NK-92 treated with Interleukin-12 subunit alpha and Interleukin-12 subunit beta, amount 100 ng/mL, for 24 hours (cell line): ENCODE measurements around the gene TMED1.
"Not testable (repeated sequence)": the region's sequence is repeated elsewhere in the genome, so short reads cannot be mapped to it uniquely, and the experiment has no call there.

Source experiments
- DNase-seq: peaks from one replicate; lab custom pipeline; 2025; lab: John Stamatoyannopoulos, UW

Gene TMED1

DNA sequence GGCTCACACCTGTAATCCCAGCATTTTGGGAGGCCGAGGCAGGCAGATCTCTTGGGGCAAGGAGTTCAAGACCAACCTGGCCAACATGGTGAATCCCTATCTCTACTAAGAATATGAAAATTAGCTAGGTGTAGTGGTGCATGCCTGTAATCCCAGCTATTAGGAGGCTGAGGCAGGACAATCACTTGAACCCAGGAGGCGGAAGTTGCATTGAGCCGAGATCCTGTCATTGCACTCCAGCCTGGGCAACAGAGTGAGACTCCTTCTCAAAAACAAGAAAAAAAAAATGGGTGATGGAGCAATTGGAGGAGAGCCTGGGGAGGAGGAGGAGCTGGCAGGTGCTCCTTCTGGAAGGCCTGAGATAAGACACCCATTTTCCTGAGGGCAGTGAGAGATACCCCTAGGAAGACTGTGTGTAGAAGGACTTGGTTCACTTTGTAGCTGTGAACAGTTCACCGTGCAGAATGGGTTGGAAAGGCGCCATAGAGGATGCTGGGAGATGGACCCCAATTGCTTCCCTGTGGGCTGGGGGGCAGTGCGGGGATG is 26.6 kb upstream of the TMED1 start:
- DNase-seq, result no peak

DNA sequence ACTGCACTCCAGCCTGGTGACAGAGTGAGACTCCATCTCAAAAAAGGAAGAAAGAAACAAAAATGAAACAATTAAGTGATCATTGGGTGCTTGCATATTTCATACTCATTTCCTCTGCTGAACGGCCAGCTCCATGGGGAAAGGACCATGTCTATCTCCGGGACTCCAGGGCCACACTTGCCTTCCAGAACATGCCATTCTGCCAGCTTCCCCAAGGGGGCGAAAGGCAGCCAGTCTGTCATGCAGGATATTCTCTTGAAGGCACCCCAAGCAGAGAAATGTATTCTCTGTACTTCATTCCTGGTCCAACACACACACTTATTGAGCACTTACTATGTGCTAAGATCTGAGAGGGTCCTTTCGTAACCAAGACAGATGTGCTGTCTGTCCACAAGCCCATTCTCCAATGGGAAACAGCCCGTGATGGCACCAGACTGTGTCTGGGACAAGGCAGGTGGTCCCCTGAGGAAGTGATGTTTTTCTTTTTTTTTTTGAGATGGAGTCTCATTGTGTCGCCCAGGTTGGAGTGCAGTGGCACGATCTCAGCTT is 25.2 kb upstream of the TMED1 start:
- DNase-seq, result peak; percentile 21

DNA sequence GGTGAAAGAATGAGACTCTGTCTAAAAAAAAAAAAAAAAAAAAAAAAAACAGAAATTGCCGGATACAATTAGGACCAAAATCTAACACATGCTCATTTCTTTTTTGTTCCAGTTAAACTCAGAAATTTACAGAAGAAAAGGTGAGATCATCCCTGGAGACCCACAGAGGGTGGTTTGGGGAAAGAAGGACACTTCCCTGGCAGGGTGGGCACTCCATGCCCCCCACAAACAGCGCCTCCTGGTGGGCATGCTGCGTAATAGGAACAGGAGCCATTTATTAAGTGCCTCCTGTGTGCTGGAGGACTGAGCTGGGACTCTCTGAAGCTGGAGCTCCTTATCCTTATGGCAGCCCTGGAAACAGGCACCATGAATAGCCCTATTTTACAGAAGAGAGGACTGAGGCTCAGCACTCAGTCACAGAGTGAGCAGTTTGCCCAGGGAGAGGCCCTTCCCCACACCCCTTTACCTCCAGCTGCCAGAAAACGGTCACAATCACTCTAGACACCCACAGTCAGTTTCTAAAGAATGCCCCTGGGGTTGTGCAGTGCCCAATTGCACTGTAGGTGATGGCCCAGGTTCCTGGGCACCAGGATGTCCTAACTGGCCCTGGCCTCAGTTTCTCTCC is 22.3 kb upstream of the TMED1 start:
- no peak for DNase-seq

DNA sequence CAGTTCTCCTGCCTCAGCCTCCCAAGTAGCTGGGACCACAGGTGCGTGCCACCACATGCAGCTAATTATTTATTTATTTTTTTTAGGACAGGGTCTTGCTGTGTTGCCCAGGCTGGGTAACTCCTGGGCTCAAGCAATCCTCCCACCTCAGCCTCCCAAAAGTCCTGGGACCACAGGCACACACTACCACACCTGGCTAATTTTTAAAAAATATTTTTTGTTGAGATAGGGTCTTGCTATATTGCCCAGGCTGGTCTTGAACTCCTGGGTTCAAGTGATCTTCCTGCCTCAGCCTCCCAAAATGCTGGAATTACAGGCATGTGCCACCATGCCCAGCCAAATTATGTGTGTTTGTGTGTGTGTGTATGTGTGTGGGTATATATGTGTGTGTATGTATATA is 20.9 kb upstream of the TMED1 start:
- not testable (repeated sequence) for DNase-seq

DNA sequence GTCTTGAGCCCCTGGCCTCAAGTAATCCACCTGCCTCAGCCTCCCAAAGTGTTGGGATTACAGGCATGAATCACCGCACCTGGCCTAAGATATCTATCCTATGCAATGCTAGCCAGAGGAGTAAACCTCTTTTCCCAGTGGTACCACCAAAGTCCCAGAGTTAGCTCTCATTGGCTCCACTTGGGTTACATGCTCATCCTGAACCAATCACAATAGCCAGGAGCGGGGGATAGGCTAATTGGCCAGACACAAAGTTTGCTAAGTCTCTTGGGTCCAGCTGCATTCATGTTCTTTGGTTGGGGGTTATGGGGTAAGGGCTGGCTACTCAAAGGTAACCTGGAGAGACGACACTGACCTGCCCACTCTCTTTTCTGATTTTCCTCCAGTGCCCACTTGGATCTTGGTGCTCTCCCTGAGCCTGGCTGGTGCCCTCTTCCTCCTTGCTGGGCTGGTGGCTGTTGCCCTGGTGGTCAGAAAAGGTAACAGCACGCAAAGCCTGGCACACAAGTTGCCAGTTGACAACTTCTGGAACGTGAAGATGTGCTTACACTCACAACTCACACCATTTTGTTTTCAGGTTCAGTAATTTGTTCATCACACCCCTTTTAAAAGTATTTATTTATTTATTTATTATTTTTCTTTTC is 20.0 kb upstream of the TMED1 start:
- no peak for DNase-seq

DNA sequence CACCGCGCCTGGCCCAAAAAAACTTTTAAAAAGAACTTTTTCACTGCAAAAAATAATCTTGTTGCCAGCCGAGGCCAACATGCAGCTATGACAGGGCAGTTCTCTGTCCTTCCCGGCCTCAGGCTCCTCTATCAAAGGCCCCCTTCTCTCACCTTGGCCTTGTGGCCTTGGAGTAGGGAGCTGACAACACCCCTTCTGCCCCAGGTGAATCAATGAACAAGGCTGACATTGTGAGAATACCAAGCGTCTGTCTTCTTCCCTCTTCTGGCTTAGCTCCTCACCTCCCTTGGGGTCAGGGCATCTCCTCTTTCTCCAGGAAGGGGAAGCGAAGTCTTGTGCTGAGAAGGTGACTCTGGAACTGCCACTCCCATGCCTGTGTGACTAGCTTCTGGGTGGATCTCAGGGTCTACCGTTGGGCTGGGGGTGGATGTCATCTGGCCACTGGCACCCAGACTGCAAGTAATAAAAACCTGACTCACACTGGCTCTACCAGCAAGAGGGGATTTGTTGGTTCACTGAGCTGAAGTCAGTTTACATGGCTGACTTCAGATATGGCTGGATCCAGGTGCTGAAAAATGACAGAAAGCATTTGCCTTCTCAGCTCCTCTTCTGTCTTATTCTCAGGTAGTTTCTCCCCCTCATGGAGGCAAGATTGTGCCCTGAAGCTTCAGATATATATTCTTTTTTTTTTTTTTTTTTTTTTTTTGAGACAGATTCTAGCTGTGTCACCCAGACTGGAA is 18.5 kb upstream of the TMED1 start:
- no peak for DNase-seq

DNA sequence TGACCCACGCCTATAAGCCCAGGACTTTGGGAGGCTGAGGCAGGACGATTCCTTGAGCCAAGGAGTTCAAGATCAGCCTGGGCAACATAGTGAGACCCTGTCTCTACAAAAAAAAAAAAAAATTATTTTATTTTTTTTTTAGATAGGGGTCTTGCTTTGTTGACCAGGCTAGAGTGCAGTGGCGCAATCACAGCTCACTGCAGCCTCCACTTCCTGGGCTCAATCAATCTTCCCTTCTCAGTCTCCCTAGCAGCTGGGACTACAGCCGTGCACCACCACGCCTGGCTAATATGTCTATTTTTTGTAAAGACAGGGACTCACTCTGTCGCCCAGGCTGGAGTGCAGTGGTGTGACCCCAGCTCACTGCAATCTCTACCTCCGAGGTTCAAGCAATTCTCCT is 16.9 kb upstream of the TMED1 start:
- DNase-seq, result no peak

DNA sequence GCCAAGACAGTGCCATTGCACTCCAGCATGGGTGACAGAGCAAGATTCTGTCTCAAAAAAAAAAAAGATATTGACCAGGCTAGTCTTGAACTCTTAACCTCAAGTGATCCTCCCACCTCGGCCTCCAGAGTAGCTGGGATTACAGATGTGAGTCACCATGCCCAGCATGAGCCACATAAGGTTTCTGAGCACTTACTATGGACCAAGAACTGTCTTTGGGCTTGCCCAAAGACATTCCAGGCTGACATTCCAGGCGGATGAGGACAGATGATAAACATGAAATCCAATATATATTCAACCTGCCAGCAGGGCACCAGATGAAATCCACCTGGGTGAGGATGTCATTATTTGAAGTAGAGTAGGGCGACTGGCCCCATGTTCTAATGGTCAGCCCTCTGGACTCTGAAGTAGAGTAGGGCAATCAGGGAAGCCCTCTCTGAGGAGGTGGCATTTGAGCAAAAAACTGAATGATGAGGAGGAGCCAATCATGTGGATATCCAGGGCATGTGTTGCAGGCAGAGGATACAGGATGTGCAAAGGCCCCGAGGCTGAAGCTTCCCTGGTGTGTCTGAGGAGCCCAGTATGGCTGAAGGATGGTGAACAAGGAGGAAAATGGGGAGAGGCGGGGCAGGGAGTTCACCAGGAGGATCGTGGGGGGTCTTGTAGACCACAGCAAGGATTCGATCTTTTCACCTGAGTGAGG is 16.2 kb upstream of the TMED1 start:
- DNase-seq, result no peak

DNA sequence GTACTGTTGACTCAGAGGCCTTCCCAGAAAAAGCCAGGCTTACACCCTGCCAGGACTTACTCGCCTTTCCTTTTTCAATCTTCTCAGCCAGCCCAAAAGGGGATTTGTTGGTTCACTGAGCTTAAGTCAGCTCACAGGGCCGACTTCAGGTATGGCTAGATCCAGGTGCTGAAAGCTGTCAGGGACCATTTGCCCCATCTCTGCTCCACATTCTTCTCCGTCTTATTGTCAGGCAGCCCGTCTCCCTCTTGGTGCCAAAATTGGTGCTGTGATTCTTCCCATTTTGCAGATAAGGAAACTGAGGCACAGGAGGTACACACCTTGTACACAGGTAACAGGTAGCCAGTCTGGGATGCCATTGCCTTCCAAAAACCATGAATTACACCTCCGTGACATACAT is 14.6 kb upstream of the TMED1 start:
- DNase-seq, result no peak

DNA sequence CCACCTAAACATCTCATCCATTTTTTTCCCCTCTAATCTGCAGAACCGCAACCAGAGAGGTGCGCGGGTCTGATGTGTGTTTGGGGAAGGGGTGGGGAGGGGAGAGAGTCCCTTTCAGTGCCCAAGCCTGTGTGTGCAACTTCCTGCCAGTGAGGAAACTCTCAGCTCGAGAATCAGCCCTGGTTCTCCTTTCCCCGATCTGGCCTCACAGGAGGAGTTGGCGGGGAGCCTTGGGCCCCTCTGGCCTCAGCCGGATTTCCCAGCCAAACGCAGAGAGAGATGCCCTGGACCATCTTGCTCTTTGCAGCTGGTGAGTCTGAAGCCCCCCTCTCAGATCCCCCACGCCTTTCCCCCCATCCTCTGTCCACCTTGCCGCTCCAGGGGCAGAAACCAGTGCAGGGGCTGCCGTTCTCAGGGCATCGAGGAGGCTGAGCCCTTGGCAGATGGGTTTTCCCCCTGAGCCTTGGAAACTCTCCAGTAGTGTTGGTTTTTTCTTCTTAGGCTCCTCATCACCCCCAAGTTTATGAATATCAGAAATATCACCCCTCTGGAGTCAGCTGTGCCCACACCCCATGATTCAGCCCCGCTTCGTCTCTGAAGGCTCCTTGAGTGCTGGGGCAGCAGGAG is 12.3 kb upstream of the TMED1 start, which contains the start of gene C19orf38:
C19orf38 (plus strand) TSS at position 186 of the 627 bp plus-strand sequence; CDS start at position 280, 94 bp downstream.
- DNase-seq, result no peak

DNA sequence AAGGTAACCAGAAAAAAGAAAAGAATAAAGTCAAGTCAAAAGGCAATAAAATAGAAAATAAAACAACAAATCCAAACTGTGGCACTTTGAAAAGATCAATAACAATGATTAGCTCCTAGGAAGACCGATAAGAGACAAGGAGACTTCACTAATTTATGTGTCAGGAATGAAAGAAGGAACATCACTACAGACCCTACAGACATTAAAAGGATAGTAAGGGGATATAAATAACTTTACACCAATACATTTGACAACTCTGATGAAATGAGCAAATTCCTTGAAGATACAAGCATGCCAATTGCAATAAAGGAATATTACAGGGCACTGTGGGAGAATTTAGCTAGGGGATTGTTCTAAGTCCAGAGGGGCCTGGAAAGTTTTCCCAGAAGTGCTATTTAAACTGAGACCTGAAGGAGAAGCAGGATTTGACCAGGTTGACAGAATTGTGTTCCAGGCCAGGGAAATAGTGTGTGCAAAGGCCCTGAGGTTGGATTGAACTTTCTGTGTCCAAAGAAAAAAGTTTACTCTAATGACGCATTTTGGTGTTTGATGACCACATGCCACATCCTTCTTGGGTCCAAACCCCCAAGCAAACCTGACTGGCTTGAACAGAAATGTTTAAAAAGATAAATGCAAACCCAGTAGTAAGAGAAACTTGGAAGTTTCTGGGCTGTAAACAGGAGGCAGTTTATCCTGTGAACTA is 10.6 kb upstream of the TMED1 start:
- no peak for DNase-seq

DNA sequence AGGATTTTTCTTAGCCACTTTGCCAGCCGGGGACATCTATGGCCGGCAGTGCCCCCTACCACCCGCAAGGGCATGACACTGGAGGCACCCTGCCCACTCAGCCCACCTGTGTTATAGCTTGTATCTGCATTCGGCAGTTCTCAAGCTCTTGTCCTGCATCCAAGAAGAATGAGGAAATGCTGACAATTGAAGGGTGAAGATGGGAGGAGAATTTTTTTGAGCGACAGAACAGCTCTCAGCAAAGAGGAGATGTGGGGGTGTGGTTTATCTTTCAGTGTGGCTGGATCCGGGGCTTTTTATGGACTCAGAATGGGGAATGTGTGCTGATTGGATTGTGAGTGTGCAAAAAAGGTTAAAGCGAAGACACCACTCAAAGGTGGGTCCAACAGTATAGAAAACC is 6.8 kb upstream of the TMED1 start:
- DNase-seq, result no peak

DNA sequence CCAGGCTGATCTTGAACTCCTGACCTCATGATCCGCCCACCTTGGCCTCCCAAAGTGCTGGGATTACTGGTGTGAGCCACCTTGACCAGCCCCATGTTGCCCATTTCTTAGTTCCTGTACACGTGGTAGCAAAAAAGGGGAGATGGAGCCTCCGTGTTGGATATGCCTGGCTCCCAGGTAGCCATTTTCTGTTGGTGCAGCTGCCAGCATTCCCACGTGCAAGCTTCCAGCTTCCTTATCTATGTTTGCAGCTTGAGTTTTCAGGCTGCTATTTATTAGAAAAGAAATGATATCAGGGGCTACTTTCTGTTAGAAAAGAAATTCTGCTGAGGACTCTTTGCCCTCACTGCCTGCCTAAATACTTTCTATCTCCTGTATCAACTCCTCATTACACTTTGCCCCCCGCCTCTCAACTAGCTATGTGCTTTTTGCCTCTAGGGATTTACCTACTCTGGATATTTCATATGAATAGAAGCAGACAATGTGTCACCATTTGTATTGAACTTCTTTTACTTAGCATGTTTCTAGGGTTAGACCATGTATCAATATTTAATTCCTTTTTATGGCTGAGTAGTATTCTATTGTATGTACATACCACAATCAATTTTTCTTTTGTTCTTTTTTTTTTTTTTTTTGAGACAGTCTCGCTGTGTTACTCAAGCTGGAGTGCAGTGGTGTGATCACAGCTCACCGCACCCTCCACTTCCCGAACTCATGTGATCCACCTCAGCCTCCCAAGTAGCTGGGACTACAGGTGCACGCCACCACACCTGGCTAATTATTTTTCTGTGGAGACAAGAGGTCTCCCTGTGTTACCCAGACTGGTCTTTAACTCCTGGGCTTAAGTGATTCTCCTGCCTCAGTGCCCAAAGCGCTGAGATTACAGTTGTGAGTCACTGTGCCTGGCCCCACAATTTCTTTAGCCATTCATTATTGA is 3.4 kb upstream of the TMED1 start:
- no peak for DNase-seq

DNA sequence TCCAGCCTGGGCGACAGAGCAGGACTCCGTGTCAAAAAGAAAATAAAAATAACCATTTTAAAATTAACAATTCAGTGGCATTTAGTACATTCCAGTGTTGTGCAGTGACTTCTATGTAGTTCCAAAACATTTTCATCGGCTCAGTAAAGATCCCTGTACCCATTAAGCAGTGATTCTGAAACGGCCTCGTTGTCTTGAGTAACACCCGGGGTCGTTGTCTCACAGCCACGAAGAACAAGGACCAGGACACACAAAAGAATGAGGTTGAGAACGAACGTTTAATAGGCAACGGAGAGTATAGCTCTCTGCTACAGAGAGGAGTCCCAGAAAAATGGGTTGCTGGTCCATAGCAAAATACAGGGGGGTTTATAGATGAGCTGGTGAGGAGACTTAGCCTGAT is 2.4 kb upstream of the TMED1 start:
- no peak for DNase-seq

DNA sequence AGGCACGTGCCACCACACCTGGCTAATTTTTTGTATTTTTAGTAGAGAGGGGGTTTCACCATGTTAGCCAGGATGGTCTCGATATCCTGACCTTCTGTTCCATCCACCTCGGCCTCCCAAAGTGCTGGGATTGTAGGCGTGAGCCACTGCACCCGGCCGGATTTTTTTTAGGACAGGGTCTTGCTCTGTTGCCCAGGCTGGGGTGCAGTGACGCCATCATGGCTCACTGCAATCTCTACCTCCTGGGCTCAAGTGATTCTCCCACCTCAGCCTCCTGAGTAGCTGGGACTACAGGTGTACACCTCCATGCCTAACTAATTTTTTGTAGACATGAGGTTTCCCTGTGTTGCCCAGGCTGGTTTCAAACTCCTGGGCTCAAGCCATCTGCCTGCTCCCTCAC is 1.6 kb upstream of the TMED1 start:
- not testable (repeated sequence) for DNase-seq

DNA sequence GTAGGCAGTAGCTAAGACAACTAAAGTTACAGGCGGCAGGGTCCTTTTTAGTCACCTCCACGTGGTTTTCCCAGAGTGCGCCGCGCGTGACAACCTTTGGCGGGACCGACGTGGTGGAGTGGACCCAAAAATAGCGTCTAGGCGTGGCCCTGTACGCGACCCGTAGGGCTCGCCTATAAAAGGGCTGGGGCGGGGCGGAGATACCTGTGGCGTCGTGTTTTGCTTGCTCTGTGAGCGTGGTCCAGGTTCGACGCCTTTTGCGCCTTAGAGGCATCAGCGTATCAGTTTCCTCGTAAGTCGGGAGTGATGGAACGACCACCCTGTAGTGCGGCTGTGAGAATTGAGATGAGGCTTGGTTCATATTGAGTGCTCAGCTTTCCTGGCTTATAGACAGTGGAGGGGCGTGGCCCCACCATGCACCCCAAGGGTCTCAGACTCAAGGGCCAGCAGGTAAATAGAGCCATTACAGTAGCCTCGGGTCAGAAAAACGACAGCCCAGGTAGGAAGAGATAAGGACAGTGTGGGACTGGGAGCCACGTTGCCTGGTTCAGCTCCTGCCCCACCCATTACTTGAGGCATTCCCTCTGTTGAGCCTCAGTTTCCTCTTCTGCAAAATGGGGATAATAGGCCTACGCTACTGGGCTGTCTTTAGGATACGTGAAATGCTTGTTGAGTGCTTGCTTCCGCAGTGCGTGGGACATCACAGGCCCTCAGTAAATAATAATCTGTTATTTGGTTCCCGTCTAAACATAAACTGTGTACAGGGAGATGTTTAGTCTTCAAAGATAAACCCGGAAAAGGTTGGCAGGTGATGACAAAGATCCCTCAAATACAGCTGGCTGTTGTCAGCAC is 693 bp upstream of the TMED1 start:
- DNase-seq, result peak; percentile 86

DNA sequence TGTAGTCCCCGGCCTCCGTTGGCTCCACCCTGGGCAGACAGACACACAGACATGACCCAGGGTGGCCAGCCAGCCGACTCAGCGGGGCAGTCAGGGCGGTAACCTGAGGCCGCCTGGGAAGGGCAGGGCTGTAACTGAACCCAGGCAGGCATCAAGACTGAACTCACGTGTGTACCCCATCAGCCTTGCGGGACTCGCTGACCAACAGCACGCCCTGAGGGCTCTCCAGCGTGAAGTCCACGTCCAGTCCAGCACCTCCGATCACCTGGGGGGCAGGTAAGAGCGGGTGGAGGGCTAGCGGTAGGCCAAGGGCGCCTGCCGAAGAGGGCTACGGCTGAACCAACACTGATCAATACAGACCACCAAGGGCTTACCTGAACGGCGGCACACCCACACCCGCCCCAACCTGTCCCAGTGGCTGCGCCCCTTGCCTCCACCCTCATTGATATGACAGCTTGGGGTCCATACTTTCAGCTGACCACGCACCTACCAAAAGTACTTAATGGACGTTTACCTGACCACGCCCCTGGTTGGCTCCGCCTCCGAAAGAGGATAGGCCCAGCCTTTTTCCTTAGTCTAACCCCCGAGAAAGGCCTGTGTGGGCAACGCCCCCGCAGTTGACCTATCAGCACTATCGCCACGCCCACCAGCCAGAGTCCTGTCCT is 791 bp downstream of the TMED1 start:
- no peak for DNase-seq

DNA sequence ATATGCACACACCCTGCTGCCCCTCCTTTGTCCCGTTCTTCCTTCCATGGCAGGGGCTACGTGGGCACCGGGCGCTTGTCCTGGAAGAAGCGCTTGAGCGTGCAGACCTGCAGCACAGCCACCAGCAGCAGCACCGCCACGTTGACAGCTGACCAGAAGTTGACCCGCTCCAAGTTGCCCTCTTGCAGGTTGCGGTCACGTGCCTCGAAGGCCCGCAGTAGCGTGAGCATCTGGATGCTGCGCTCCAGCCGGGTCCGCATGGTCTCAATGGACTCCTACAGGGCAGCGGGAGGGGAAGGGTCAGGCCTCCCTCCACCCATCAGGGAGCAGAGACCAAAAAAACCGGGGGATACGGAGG is 3.1 kb downstream of the TMED1 start:
- no peak for DNase-seq
